Mammary epithelial cell (primary cell): ENCODE measurements around the gene TMEM89.

Experiments used
- CTCF ChIP-seq, 2 donors: IDR thresholded peaks in 1 of 2; conservative IDR thresholded peaks in 1 of 2; 2 replicates each; pipeline ENCODE4 v1.5.1; 2011 to 2012; ENCODE audit warnings: inconsistent platforms in 2 of 2, low read length in 2 of 2, mild to moderate bottlenecking in 2 of 2, control low read depth in 1 of 2, low read depth in 1 of 2; ENCODE audit not compliant: insufficient read depth in 1 of 2; ENCODE audit errors: extremely low read depth in 1 of 2
- EZH2 ChIP-seq: IDR thresholded peaks from 2 replicates; pipeline ENCODE4 v1.6.1; 2012; ENCODE audit warnings: low read length, inconsistent platforms, borderline replicate concordance

GRCh38 chr3:48596157-48596556 lies 25.4 kb downstream of the TMEM89 start:
- no peak for TF ChIP-seq CTCF (conservative IDR thresholded peaks at IDR 0.05 in 1 of 2, IDR thresholded peaks at IDR 0.05 in 1 of 2; ENCODE audit: extremely low read depth in 1 of 2, insufficient read depth in 1 of 2, low read depth in 1 of 2, low read length in 2 of 2)
- TF ChIP-seq EZH2, result no peak
